ENCODE results near the gene PLSCR4.
"Not testable (repeated sequence)": the region's sequence is repeated elsewhere in the genome, so short reads cannot be mapped to it uniquely, and the experiment has no call there.

PLSCR4 gene

DNA sequence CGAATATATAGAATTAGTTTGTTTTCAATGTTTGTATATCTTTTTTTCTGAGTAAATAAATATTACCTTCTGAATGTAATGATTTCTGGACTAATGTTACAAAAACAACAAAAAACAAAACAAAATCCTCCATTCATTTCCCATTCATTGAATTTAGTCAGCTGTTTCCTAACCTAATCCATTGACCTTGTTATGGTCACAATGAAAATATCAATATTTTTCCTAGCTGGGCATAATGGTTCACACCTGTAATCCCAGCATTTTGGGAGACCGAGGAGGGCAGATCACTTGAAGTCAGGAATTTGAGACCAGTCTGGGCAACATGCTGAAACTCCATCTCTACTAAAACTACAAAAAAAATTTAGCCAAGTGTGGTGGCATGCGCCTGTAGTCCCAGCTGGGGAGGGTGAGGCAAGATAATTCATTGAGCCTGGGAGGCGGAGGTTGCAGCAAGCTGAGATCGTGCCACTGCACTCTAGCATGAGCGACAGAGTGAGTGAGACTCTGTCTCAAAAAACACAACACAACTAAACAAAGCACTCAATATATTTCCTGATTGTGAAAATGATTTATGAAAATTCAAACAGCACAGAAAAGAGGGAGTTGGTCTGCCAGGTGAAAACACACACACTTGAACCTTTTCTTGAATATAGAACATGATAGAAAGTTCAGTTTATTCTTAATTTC, 23.0 kb upstream of the PLSCR4 start:
- Histone ChIP-seq H3K9ac (no peak overlapping the region), H3K27ac (no peak overlapping the region), H3K36me3 (no peaks in the 10 kb centered on the region), H4K20me1 (no peaks in the 10 kb centered on the region), H3K4me2 (no peak overlapping the region), H3K4me3 (no peak overlapping the region), H3K27me3 (no peaks in the 10 kb centered on the region), H3K4me1 (no peaks in the 10 kb centered on the region), H3K9me3 (no peaks in the 10 kb centered on the region)
- no peak for TF ChIP-seq Cebpa-rat (IDR thresholded peaks at IDR 0.05)

DNA sequence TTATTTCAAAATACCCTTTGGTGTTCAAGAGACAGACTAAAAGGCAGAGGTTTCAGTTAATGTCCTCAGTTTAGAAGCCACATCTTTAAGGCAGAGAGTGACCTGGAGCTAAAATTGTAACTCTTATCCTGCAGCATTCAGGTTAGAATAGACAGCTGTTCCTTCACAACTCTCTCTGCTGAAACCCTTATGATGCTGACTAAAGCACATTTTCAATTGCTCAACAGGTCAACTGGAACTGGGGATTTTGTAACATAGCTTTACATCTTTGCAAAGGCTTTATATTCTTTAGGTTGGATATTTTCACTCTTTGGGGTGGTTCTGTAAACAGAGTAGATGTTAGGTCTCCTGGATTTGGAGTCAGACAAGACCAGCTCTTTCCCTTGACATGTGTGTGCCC, 20.3 kb upstream of the PLSCR4 start:
- Histone ChIP-seq H3K36me3 (no peaks in the 10 kb centered on the region), H3K9me3 (no peaks in the 10 kb centered on the region), H3K4me1 (no peaks in the 10 kb centered on the region), H3K27me3 (no peaks in the 10 kb centered on the region), H3K27ac (no peak overlapping the region), H3K9ac (no peak overlapping the region), H3K4me2 (no peak overlapping the region), H3K4me3 (no peak overlapping the region), H4K20me1 (no peaks in the 10 kb centered on the region)
- no peak for TF ChIP-seq Cebpa-rat (IDR thresholded peaks at IDR 0.05)

- Histone ChIP-seq H3K4me3 (no peak overlapping the region), H3K27me3 (no peaks in the 10 kb centered on the region), H3K9ac (no peak overlapping the region), H3K4me1 (no peaks in the 10 kb centered on the region), H4K20me1 (no peaks in the 10 kb centered on the region), H3K4me2 (no peak overlapping the region), H3K9me3 (no peaks in the 10 kb centered on the region), H3K36me3 (no peaks in the 10 kb centered on the region), H3K27ac (no peak overlapping the region)
- no peak for TF ChIP-seq Cebpa-rat (IDR thresholded peaks at IDR 0.05)
Observed at GRCh38 chr3:146269271-146269670, 18.4 kb upstream of the PLSCR4 start.

DNA sequence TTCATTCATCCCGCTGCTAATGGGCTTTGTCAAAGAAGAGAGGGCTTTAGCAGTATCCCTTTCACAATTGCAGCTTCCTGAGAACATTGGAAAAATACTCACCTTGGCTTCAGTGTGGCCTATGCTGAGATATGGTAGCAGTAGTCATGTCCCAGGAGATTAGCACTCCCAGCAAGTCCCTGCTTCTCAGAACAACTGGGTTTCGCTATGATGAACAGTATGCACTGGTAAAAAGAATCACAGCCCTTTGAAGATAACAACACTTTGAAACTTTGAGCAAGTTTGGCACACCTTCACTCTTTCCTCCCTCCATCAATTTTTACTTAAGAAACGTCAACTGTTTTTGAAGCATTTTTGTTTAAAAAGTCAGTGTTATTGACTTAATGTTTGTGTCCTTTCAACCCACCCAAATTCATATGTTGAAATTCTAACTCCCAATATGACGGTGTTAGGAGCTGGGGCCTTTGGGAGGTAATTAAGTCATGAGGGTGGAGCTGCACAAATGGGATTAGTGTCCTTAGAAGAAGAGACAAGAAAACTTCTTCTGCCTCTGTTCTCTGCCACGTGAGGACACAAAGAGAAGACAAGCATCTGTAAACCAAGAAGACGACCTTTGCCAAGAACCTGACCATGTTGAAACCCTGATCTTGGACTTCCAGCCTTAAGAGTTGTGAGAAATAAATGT, 17.8 kb upstream of the PLSCR4 start:
- Histone ChIP-seq H3K36me3 (no peaks in the 10 kb centered on the region), H4K20me1 (no peaks in the 10 kb centered on the region)
- TF ChIP-seq Cebpa-rat (IDR thresholded peaks at IDR 0.05): no peak

GRCh38 chr3:146265720-146266119, 14.8 kb upstream of the PLSCR4 start:
- no peak overlapping the region for H3K4me3 ChIP-seq
- H3K36me3 ChIP-seq: no peaks in the 10 kb centered on the region
- H3K9ac ChIP-seq: no peak overlapping the region
- no peaks in the 10 kb centered on the region for H3K27me3 ChIP-seq
- TF ChIP-seq Cebpa-rat (IDR thresholded peaks at IDR 0.05): no peak
- H3K9me3 ChIP-seq: no peaks in the 10 kb centered on the region
- H3K27ac ChIP-seq: no peak overlapping the region
- H3K4me1 ChIP-seq: no peaks in the 10 kb centered on the region
- no peaks in the 10 kb centered on the region for H4K20me1 ChIP-seq
- no peak overlapping the region for H3K4me2 ChIP-seq

More for the DNA sequence above, 17.8 kb upstream of the PLSCR4 start:
- Histone ChIP-seq H3K4me1 (no peaks in the 10 kb centered on the region), H3K27me3 (no peaks in the 10 kb centered on the region), H3K4me2 (no peak overlapping the region), H3K9me3 (no peaks in the 10 kb centered on the region), H3K4me3 (no peak overlapping the region), H3K9ac (no peak overlapping the region), H3K27ac (no peak overlapping the region)

GRCh38 chr3:146262371-146263110, 11.6 kb upstream of the PLSCR4 start:
- Histone ChIP-seq H3K4me3 (no peak overlapping the region), H4K20me1 (no peaks in the 10 kb centered on the region), H3K9ac (no peak overlapping the region), H3K27ac (no peak overlapping the region), H3K36me3 (no peaks in the 10 kb centered on the region), H3K9me3 (no peaks in the 10 kb centered on the region), H3K4me1 (no peaks in the 10 kb centered on the region), H3K27me3 (no peaks in the 10 kb centered on the region), H3K4me2 (no peak overlapping the region)
- TF ChIP-seq Cebpa-rat (IDR thresholded peaks at IDR 0.05): no peak

DNA sequence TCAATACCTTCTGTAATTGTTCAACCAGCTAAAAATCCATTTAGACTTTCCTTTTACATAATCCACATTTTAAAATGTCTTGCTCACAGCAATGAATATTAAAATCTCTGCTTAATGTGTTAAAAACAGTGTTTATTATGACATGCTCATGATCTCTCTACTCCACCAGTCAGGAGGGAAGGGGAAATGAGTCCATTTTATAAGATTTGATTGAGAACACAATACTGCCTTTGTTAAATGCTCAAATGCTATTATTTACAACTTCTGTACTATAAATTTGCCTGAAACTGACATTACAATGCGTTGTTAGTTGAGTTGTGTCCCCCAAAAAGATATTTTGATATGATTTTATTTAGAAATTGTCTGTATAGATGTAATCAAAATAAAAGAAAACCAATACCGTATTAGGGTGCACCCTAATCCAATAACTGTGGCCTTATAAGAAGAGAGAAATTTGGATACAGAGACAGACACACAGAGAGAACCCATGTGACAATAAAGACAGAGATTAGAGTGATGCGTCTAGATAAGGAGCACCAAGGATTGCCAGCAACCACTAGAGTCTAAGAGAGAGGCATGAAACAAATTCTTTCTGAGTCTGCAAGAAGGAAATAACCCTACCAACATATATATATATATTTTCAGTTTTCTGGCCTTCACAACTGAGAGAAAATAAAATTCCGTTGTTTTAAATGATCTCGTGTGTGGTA, 9.1 kb upstream of the PLSCR4 start:
- Histone ChIP-seq H3K4me1 (no peaks in the 10 kb centered on the region), H3K4me2 (no peak overlapping the region), H3K9ac (no peak overlapping the region), H4K20me1 (no peaks in the 10 kb centered on the region), H3K27ac (no peak overlapping the region), H3K9me3 (no peaks in the 10 kb centered on the region), H3K36me3 (no peaks in the 10 kb centered on the region), H3K27me3 (no peaks in the 10 kb centered on the region), H3K4me3 (no peak overlapping the region)
- no peak for TF ChIP-seq Cebpa-rat (IDR thresholded peaks at IDR 0.05)

GRCh38 chr3:146256851-146257486, 6.1 kb upstream of the PLSCR4 start:
- Histone ChIP-seq H3K4me3 (no peak overlapping the region), H3K27me3 (no peaks in the 10 kb centered on the region), H4K20me1 (no peaks in the 10 kb centered on the region), H3K4me2 (no peak overlapping the region), H3K9me3 (peaks cover under 1% of the 10 kb centered on the region; the same call in 1 of the 2 replicates), H3K36me3 (no peaks in the 10 kb centered on the region), H3K27ac (no peak overlapping the region), H3K4me1 (no peaks in the 10 kb centered on the region), H3K9ac (no peak overlapping the region)
- no peak for TF ChIP-seq Cebpa-rat (IDR thresholded peaks at IDR 0.05)

GRCh38 chr3:146252445-146252844, 1.5 kb upstream of the PLSCR4 start:
- H3K27me3 ChIP-seq, H3K36me3 ChIP-seq, H3K27ac ChIP-seq, H3K4me2 ChIP-seq, H3K4me1 ChIP-seq, H3K4me3 ChIP-seq, H4K20me1 ChIP-seq, H3K9ac ChIP-seq: not testable (repeated sequence)
- peaks cover 16% of the 10 kb centered on the region for H3K9me3 ChIP-seq
